GM19328 (cell line): ENCODE results near the gene ITPKB.
A peak's percentile ranks its signal among the peaks of the same experiment; 100 is the strongest.
"Not testable (repeated sequence)": the region's sequence is repeated elsewhere in the genome, so short reads cannot be mapped to it uniquely, and the experiment has no call there.

Source experiments
- ATAC-seq: cut with Tn5 transposase; IDR thresholded peaks from one replicate; pipeline ENCODE4 v1.9.1; 2021; ENCODE audit warnings: mild to moderate bottlenecking, moderate library complexity; ENCODE audit not compliant: unreplicated experiment

The ITPKB gene

GRCh38 chr1:226732856-226733291 lies 6.2 kb downstream of the ITPKB start:
- no peak for ATAC-seq

- no peak for ATAC-seq
Measured at GRCh38 chr1:226731257-226731893, 7.7 kb downstream of the ITPKB start.

GRCh38 chr1:226730836-226731235 lies 8.2 kb downstream of the ITPKB start:
- no peak for ATAC-seq

GRCh38 chr1:226730071-226730470 lies 9.0 kb downstream of the ITPKB start:
- ATAC-seq = no peak

- ATAC-seq = no peak
Measured at GRCh38 chr1:226728448-226728847, 10.6 kb downstream of the ITPKB start.

GRCh38 chr1:226725897-226726267 lies 13.2 kb downstream of the ITPKB start:
- no peak for ATAC-seq

GRCh38 chr1:226723657-226724532 lies 15.2 kb downstream of the ITPKB start:
- ATAC-seq = no peak

GRCh38 chr1:226722901-226723656 lies 16.0 kb downstream of the ITPKB start:
- no peak for ATAC-seq

- ATAC-seq = no peak
Measured at GRCh38 chr1:226722240-226722900, 16.7 kb downstream of the ITPKB start.

GRCh38 chr1:226720574-226720973 lies 18.5 kb downstream of the ITPKB start:
- ATAC-seq = not testable (repeated sequence)

- no peak for ATAC-seq
Measured at GRCh38 chr1:226719596-226720387, 19.3 kb downstream of the ITPKB start.

- ATAC-seq = no peak
Measured at GRCh38 chr1:226717256-226717909, 21.7 kb downstream of the ITPKB start.

GRCh38 chr1:226716577-226716976 lies 22.5 kb downstream of the ITPKB start:
- no peak for ATAC-seq

- ATAC-seq = no peak
Measured at GRCh38 chr1:226714148-226714547, 24.9 kb downstream of the ITPKB start.

- ATAC-seq = no peak
Measured at GRCh38 chr1:226712742-226713419, 26.2 kb downstream of the ITPKB start.

- ATAC-seq = peak; percentile 85
Measured at GRCh38 chr1:226711976-226712741, 26.9 kb downstream of the ITPKB start.

- no peak for ATAC-seq
Measured at GRCh38 chr1:226710501-226710900, 28.6 kb downstream of the ITPKB start.

- ATAC-seq = no peak
Measured at GRCh38 chr1:226709953-226710352, 29.1 kb downstream of the ITPKB start.
